Right atrium auricular region (tissue), 2 donors: Measurements from ENCODE around the gene ENO1. TPM values are rescaled to one million over a fixed set of nuclear protein-coding genes. Genes with fewer than 3 reads are reported as not detected.

Experiments used
- DNase-seq: peaks from one replicate; pipeline ENCODE4 v3.0.0-alpha.2; 2019; ENCODE audit warnings: low spot score
- H3K27ac ChIP-seq, 2 donors: fragments of 200-600 bp; sonication (generic); 1 replicate in 1 of 2; 2 replicates in 1 of 2; pipeline ENCODE4 v1.5.1; 2016 to 2019
- H3K27me3 ChIP-seq, 2 donors: fragments of 200-600 bp; sonication (generic); one replicate each; pipeline versions ENCODE4 v1.5.1 to v1.6.0; 2017 to 2019
- H3K36me3 ChIP-seq: fragments of 200-600 bp; sonication (generic); one replicate; pipeline ENCODE4 v1.5.1; 2016
- H3K4me1 ChIP-seq, 2 donors: fragments of 200-600 bp; sonication (generic); one replicate each; pipeline versions ENCODE4 v1.5.1 to v1.6.0; 2017 to 2019
- H3K4me3 ChIP-seq, 2 donors: fragments of 200-600 bp; sonication (generic); 1 replicate in 1 of 2; 2 replicates in 1 of 2; pipeline ENCODE4 v1.5.1; 2017 to 2019; ENCODE audit warnings: mild to moderate bottlenecking in 1 of 2, moderate library complexity in 1 of 2
- H3K9me3 ChIP-seq, 2 donors: fragments of 200-600 bp; sonication (generic); one replicate each; pipeline ENCODE4 v1.5.1; 2019
- total RNA-seq, 2 donors: library from RNA; depleted of rRNA; stranded (reverse); fragments of >200 nt; gene quantifications; one replicate each; pipeline ENCODE4 v1.1.0, GENCODE V29; 2016
- TF ChIP-seq, protein P1 (sequence below), 2 donors: fragments of 200-600 bp; sonication (generic); IDR thresholded peaks; one replicate each; pipeline ENCODE4 v1.5.1; 2019; ENCODE audit warnings: antibody characterized with exemption in 2 of 2

ENO1 gene
- total RNA-seq, 2 donors from 2014 or later, result 149 to 334 TPM

GRCh38 chr1:8873506-8874229, 4.8 kb downstream of the ENO1 start:
- Histone ChIP-seq H3K9me3 (no peaks in the 10 kb centered on the region), H3K27ac (peak overlapping the region; percentile 78 to 81), H3K27me3 (no peaks in the 10 kb centered on the region), H3K4me3 (no peak overlapping the region), H3K4me1 (peaks cover 0 to 59% of the 10 kb centered on the region in 2 donors), H3K36me3 (peaks cover 64% of the 10 kb centered on the region)
- peak; percentile 92 for DNase-seq
- TF ChIP-seq, protein P1, sequence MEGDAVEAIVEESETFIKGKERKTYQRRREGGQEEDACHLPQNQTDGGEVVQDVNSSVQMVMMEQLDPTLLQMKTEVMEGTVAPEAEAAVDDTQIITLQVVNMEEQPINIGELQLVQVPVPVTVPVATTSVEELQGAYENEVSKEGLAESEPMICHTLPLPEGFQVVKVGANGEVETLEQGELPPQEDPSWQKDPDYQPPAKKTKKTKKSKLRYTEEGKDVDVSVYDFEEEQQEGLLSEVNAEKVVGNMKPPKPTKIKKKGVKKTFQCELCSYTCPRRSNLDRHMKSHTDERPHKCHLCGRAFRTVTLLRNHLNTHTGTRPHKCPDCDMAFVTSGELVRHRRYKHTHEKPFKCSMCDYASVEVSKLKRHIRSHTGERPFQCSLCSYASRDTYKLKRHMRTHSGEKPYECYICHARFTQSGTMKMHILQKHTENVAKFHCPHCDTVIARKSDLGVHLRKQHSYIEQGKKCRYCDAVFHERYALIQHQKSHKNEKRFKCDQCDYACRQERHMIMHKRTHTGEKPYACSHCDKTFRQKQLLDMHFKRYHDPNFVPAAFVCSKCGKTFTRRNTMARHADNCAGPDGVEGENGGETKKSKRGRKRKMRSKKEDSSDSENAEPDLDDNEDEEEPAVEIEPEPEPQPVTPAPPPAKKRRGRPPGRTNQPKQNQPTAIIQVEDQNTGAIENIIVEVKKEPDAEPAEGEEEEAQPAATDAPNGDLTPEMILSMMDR (IDR thresholded peaks at IDR 0.05), result no peak

GRCh38 chr1:8873001-8873400, 5.5 kb downstream of the ENO1 start:
- TF ChIP-seq, protein P1 (IDR thresholded peaks at IDR 0.05), result no peak
- Histone ChIP-seq H3K4me3 (no peak overlapping the region), H3K9me3 (no peaks in the 10 kb centered on the region), H3K4me1 (peaks cover 0 to 59% of the 10 kb centered on the region in 2 donors), H3K36me3 (peaks cover 70% of the 10 kb centered on the region), H3K27ac (peak overlapping the region; percentile 78 to 81), H3K27me3 (no peaks in the 10 kb centered on the region)
- DNase-seq, result no peak

DNA sequence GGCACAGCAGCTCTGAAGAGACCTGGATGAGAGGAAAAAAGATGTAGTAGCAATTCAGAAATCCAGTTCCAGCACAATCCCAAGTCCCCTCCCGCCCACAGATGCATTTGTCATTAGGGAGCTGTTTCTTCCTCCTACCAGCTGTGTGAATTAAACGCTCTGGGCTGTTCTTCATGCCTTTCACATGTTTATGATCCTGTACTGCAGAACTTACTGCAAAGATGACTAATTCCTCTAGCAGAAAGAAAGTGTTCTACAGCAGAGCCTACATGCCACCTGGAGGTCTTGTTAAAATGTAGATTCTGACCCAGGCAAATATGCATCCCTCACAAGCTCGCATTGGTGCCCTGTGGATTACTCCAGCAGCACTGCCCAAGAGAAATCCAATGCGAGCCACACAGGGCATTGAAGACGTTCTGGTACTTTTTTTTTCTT, 6.5 kb downstream of the ENO1 start:
- DNase-seq, result no peak
- Histone ChIP-seq H3K4me1 (peaks cover 0 to 54% of the 10 kb centered on the region in 2 donors), H3K27me3 (no peaks in the 10 kb centered on the region), H3K36me3 (peaks cover 80% of the 10 kb centered on the region), H3K4me3 (no peak overlapping the region), H3K9me3 (no peaks in the 10 kb centered on the region), H3K27ac (no peak overlapping the region)
- TF ChIP-seq, protein P1 (IDR thresholded peaks at IDR 0.05), result no peak

DNA sequence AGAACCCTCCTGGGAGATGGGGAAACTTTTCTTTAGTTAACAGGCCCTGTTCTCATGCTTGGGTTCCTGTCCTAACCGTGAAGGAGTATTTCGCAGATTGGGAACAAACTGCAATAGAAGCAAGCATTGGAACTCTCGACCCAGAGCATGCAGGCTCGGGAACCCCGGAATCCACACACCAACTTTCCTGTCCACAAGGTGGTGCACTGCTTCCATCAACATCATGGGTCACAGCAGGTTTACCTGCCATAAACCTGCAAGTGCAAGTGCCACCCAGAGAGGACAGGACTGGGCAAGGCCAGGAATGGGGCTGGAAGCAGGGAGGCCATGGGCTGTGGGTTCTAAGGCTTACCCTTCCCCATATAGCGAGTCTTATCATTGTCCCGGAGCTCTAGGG, 6.9 kb downstream of the ENO1 start:
- DNase-seq, result no peak
- H3K27me3 ChIP-seq, result no peaks in the 10 kb centered on the region
- TF ChIP-seq, protein P1 (IDR thresholded peaks at IDR 0.05), result no peak
- H3K36me3 ChIP-seq, result peaks cover 85% of the 10 kb centered on the region
- H3K9me3 ChIP-seq, result no peaks in the 10 kb centered on the region
- H3K4me1 ChIP-seq, result peaks cover 0 to 50% of the 10 kb centered on the region in 2 donors
- no peak overlapping the region for H3K27ac ChIP-seq
- no peak overlapping the region for H3K4me3 ChIP-seq

GRCh38 chr1:8870616-8871538, 7.6 kb downstream of the ENO1 start:
- no peak for DNase-seq
- Histone ChIP-seq H3K36me3 (peaks cover 92% of the 10 kb centered on the region), H3K27me3 (no peaks in the 10 kb centered on the region), H3K27ac (no peak overlapping the region), H3K4me1 (peaks cover 0 to 43% of the 10 kb centered on the region in 2 donors), H3K4me3 (no peak overlapping the region), H3K9me3 (no peaks in the 10 kb centered on the region)
- TF ChIP-seq, protein P1 (IDR thresholded peaks at IDR 0.05), result no peak
